Stimulated activated CD8-positive, alpha-beta memory T cell treated with anti-CD3 and anti-CD28 coated beads, Interleukin-4, amount 100 ng/mL, for 24 hours (primary cell): Measurements from ENCODE around the gene SMYD3.
"Not testable (repeated sequence)": the region's sequence is repeated elsewhere in the genome, so short reads cannot be mapped to it uniquely, and the experiment has no call there.

ENCODE experiments used
- DNase-seq: peaks from one replicate; pipeline ENCODE4 v3.0.0-alpha.2; 2020; ENCODE audit warnings: low read depth

The SMYD3 gene

GRCh38 chr1:245715970-245716369, 791.1 kb downstream of the SMYD3 start:
- no peak for DNase-seq

DNA sequence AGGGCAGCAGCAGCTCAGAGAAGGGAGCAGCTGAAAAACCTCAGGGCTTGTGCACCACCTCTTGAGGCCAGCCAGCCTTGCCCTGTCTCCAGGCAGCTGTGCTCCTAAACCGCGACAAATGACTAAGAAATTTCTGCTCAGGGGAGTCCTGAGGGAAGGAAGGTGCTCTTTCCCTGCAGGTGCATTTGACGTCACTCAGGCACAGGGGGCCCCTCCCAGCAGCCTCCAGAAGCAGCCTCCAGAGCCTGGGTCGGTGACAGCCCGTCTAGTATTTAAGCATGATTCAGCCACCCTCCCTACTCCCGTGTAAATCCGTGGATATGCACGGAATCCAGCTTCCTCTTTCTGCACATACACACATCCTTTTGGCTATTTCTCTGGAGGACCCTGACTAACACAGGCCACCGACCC, 791.8 kb downstream of the SMYD3 start:
- DNase-seq = no peak

DNA sequence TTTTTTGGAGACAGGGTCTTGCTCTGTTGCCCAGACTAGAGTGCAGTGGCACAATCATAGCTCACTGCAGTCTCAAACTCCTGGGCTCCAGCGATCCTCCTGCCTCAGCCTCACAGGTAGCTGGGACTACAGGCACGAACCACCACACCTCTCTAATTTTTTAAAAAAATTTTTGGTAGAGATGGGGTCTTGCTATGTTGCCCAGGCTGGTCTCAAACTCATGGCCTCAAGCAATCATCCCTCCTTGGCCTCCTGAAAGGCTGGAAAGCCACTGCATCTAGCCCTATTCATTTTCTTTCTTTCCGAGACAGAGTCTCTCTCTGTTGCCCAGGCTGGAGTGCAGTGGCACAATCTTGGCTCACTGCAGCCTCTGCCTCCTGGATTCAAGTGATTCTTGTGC, 793.1 kb downstream of the SMYD3 start:
- not testable (repeated sequence) for DNase-seq

GRCh38 chr1:245710961-245711903, 795.8 kb downstream of the SMYD3 start:
- no peak for DNase-seq

DNA sequence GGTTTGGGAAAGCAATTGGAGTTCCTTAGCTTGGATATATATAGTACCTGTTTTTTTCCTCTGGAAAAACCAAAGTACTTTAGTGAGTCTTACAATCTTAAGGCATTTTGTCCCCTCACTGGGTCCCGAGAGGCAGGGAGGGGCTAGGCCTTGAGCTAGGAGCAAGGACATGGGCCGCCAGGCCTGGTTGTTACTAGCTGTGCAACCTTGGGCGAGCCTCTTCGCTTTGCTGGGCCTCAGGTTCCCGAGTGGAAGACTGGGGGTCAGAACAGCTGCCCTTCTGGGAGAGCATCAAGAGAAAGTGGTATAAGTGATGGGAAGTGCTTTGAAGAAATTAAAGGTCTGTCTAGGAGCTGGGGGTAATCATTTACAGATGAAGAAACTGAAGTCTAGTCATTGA, 799.1 kb downstream of the SMYD3 start:
- DNase-seq = no peak

- no peak for DNase-seq
These were observed 802.3 kb downstream of the SMYD3 start for GRCh38 chr1:245704765-245705164.

- DNase-seq = no peak
These were observed 802.7 kb downstream of the SMYD3 start for GRCh38 chr1:245704341-245704740.

GRCh38 chr1:245702346-245702745, 804.7 kb downstream of the SMYD3 start:
- DNase-seq = no peak

DNA sequence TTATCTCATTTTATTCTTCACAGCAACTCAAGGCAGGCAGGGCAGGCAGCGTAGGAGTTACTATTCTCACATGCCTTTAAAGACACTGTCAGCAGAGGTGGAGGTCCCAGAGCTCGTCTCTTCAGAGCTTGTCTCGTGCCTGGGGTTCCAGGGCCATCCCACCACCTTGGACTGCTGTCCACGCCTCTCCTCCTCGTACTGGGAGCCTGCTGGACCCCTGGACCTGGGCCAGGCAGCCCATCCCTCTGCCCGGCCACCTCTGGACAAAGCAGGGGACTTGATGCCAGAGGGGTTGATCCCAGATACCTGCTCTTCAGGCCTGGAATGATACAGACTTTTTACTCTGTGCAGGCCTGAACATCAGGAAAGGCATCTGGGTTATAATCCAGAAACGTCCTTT, 805.4 kb downstream of the SMYD3 start:
- no peak for DNase-seq

GRCh38 chr1:245700631-245701030, 806.4 kb downstream of the SMYD3 start:
- DNase-seq = no peak
